Measurements from ENCODE around the gene PRDM7.
"Not testable (repeated sequence)": the region's sequence is repeated elsewhere in the genome, so short reads cannot be mapped to it uniquely, and the experiment has no call there.

The PRDM7 gene

DNA sequence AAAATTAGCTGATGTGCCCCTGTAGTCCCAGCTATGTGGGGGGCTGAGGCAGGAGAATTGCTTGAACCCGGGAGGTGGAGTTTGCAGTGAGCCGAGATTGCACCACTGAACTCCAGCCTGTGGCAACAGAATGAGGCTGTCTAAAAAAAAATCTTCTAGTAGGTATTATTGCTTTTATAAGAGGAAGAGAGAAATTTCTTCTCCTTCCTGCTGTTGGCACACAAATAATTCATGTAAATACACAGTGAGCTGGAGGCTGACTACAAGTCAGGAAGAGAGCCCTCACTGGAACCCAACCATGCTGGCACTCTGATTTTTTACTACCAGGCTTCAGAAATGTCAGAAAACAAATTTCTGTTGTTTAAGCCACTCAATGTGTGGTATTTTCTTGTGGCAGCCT is 6.7 kb downstream of the PRDM7 start:
- no peak overlapping the region for H3K4me3 ChIP-seq (ENCODE audit: low read depth, low read length)
- DNase-seq (ENCODE audit: low read depth) = no peak
- TF ChIP-seq, protein P1, sequence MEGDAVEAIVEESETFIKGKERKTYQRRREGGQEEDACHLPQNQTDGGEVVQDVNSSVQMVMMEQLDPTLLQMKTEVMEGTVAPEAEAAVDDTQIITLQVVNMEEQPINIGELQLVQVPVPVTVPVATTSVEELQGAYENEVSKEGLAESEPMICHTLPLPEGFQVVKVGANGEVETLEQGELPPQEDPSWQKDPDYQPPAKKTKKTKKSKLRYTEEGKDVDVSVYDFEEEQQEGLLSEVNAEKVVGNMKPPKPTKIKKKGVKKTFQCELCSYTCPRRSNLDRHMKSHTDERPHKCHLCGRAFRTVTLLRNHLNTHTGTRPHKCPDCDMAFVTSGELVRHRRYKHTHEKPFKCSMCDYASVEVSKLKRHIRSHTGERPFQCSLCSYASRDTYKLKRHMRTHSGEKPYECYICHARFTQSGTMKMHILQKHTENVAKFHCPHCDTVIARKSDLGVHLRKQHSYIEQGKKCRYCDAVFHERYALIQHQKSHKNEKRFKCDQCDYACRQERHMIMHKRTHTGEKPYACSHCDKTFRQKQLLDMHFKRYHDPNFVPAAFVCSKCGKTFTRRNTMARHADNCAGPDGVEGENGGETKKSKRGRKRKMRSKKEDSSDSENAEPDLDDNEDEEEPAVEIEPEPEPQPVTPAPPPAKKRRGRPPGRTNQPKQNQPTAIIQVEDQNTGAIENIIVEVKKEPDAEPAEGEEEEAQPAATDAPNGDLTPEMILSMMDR (IDR thresholded peaks at IDR 0.05; ENCODE audit: insufficient read depth, low read depth, low read length, missing control alignments) = no peak

DNA sequence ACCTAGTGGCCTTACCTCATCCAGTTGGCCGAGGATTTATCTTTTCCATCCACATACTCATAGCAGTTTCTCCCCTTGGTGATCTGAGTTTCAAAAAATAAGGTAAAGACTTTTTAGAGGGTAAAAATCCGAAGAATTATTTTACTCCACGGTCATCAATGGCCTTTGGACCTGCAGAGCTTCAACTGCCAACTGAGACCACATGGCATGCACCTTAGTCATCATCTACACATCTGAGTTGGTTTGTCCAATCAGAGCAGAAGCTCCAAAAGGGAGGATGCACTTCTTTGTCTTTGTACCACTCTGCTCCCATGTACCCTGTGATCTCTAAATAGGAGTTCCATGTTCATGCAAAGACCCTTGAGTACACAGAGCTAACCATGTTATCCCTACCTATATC is 15.7 kb downstream of the PRDM7 start:
- no peak overlapping the region for H3K4me3 ChIP-seq (ENCODE audit: low read depth, low read length)
- TF ChIP-seq, protein P1 (IDR thresholded peaks at IDR 0.05; ENCODE audit: insufficient read depth, low read depth, low read length, missing control alignments) = no peak
- DNase-seq (ENCODE audit: low read depth) = no peak

DNA sequence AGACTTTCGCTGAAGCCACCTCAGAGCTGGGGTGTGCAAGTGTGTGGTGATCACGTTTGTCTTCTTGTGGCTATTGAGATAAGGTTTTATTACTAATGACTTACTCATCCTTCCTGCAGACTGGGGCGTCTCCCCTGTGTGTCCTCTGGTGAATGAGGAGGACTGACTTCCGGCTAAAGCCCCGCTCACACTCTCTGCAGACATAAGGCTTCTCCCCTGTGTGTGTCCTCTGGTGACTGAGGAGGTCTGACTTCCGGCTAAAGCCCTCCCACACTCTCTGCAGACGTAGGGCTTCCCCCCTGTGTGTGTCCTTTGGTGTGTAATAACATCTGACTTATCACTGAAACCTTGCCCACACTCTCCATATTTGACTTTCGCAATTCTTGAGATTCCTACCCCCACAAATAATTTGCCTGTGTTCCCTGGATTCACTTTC is 19.4 kb downstream of the PRDM7 start:
- peak; percentile 48 for DNase-seq (ENCODE audit: low read depth)
- TF ChIP-seq, protein P1 (IDR thresholded peaks at IDR 0.05; ENCODE audit: insufficient read depth, low read depth, low read length, missing control alignments) = no peak
- H3K4me3 ChIP-seq (ENCODE audit: low read depth, low read length) = no peak overlapping the region

DNA sequence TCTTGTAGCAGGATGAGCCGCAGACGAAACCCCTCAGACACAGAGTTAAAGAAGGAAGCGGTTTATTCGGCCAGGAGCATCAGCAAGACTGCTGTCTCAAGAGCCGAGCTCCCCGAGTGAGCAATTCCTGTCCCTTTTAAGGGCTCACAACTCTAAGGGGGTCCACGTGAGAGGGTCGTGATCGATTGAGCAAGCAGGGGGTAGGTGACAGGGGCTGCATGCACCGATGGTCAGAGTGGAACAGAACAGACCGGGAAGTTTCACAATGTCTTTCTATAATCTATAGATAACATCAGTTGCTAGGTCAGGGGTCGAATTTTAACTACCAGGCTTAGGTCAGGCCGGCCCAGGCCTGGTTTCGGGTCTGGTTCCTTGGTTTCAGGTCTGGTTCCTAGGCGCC is 20.6 kb downstream of the PRDM7 start:
- not testable (repeated sequence) for DNase-seq (ENCODE audit: low read depth); H3K4me3 ChIP-seq (ENCODE audit: low read depth, low read length)

DNA sequence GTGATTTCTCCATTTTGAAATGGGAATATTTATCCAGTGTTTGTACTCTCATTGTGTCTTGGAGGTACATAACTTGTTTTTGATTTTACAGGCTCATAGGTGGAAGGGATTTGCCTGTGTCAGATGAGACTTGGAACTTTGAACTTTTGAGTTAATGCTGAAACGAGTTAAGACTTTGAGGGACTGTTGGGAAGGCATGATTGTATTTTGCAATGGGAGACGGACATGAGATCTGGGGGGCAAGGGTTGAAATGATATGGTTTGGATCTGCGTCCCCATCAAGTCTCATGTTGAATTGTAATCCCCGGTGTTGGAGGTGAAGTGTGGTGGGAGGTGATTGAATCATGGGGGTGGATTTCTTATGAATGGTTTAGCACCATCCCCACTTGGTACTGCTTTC is 21.8 kb downstream of the PRDM7 start:
- TF ChIP-seq, protein P1 (IDR thresholded peaks at IDR 0.05; ENCODE audit: insufficient read depth, low read depth, low read length, missing control alignments) = no peak

DNA sequence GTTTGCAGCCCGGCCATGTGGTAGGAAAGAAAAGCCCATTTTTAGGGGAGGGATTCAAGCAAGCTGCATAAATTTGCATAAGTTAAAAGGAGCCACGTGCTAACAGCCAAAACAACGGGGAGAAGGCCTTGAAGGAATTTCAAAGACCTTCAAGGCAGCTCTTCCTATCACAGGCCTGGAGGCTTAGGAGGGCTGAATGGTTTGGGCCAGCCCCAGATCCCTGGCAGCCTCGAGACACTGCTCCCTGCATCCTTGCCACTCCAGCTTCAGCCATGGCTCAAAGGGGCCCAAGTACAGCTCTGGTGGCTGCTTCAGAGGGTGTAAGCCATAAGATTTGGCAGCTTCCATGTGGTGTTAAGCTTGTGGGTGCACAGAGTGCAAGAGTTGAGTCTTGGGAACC is 22.6 kb downstream of the PRDM7 start:
- no peak overlapping the region for H3K4me3 ChIP-seq (ENCODE audit: low read depth, low read length)
- TF ChIP-seq, protein P1 (IDR thresholded peaks at IDR 0.05; ENCODE audit: insufficient read depth, low read depth, low read length, missing control alignments) = no peak
- DNase-seq (ENCODE audit: low read depth) = no peak

More for the DNA sequence above, 21.8 kb downstream of the PRDM7 start:
- no peak overlapping the region for H3K4me3 ChIP-seq (ENCODE audit: low read depth, low read length)
- no peak for DNase-seq (ENCODE audit: low read depth)

DNA sequence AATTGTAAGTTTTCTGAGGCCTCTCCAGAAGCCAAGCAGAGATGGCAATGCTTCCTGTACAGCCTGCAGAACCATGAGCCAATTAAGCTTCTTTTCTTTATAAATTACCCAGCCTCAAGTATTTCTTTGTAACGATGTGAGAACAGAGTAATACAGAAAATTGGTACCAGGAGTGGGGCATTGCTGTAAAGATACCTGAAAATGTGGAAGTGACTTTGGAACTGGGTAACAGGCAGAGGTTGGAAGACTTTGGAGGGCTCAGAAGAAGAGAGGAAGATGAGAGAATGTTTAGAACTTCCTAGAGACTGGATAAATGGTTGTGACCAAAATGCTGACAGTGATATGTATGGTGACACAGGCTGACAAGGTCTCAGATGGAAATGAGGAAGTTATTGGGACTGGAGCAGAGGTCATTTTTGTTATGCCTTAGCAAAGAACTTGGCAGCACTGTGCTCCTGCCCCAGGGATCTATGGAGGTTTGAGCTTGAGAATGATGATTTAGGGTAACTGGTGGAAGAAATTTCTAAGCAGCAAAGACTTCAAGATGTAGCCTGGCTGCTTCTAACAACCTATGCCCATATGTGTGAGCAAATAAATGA is 23.1 kb downstream of the PRDM7 start:
- DNase-seq (ENCODE audit: low read depth) = no peak
- TF ChIP-seq, protein P1 (IDR thresholded peaks at IDR 0.05; ENCODE audit: insufficient read depth, low read depth, low read length, missing control alignments) = no peak
- no peak overlapping the region for H3K4me3 ChIP-seq (ENCODE audit: low read depth, low read length)

All from GM12865 (cell line).